ENCODE data around the gene GPR101.

GPR101 gene

DNA sequence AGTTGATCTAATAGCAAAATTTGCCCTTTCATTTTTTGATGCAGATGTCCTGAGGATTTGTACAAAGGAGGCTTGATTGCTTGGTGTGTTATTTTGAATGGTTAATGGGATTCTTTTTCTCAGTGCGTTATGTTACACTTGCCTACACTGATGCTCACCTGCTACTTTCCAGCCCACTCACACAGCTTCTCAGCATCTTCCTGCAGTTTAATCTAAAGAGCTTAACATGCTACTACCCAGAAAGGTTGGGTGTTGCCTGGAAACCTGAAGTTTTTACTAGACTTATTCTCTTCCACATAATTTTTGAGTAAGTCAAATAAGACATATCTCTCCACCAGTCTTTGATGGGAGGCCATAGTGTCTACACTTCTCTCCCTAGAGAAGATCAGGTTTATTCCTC, 9.9 kb upstream of the GPR101 start:
- H3K27ac ChIP-seq = no peak overlapping the region
- TF ChIP-seq CTCF (IDR thresholded peaks at IDR 0.05; ENCODE audit: low read depth, low read length, missing control alignments) = no peak
- no peaks in the 10 kb centered on the region for H3K36me3 ChIP-seq (replicated peaks)
- no peak for DNase-seq
- H3K4me3 ChIP-seq (ENCODE audit: low read depth, low read length) = no peak overlapping the region
- no peaks in the 10 kb centered on the region for H3K27me3 ChIP-seq (replicated peaks)
- in situ Hi-C loops (cut with HindIII; ENCODE audit: low pct_ligation_motif_present, low sequenced_read_pairs) = no loop called here

DNA sequence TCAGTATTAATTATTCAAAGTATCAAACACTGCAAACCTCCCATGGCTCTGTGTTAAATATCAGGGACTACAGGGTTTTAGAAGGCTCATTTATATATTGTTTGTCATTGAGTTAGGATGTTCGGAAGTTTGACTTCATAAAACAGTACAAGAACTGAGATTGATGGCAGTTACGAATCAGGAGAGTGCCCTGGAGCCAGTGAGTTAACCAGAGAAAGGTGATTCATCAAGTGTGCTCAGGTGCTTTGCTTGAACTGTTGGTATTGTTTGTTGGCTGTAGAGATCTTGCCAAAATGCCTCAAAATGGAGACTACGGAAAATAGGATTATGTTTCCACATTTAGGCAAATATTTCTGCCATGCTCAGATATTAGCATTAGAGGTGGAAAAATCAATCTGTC, 7.5 kb upstream of the GPR101 start:
- no peak for DNase-seq
- no peak overlapping the region for H3K27ac ChIP-seq
- no peak overlapping the region for H3K4me3 ChIP-seq (ENCODE audit: low read depth, low read length)
- H3K27me3 ChIP-seq (replicated peaks) = no peaks in the 10 kb centered on the region
- H3K36me3 ChIP-seq (replicated peaks) = no peaks in the 10 kb centered on the region
- TF ChIP-seq CTCF (IDR thresholded peaks at IDR 0.05; ENCODE audit: low read depth, low read length, missing control alignments) = no peak
- in situ Hi-C loops (cut with HindIII; ENCODE audit: low pct_ligation_motif_present, low sequenced_read_pairs) = no loop called here

GRCh38 chrX:137040113-137040794, 6.5 kb upstream of the GPR101 start:
- no peaks in the 10 kb centered on the region for H3K27me3 ChIP-seq (replicated peaks)
- TF ChIP-seq CTCF (IDR thresholded peaks at IDR 0.05; ENCODE audit: low read depth, low read length, missing control alignments) = no peak
- no peak overlapping the region for H3K27ac ChIP-seq
- no peaks in the 10 kb centered on the region for H3K36me3 ChIP-seq (replicated peaks)
- DNase-seq = no peak
- no peak overlapping the region for H3K4me3 ChIP-seq (ENCODE audit: low read depth, low read length)
- in situ Hi-C loops (cut with HindIII; ENCODE audit: low pct_ligation_motif_present, low sequenced_read_pairs) = no loop called here

- Histone ChIP-seq H3K27me3 (replicated peaks) (peaks cover 16% of the 10 kb centered on the region), H3K36me3 (replicated peaks) (no peaks in the 10 kb centered on the region), H3K4me3 (ENCODE audit: low read depth, low read length) (no peak overlapping the region), H3K27ac (no peak overlapping the region)
- in situ Hi-C loops (cut with HindIII; ENCODE audit: low pct_ligation_motif_present, low sequenced_read_pairs) = no loop called here
- no peak for DNase-seq
- TF ChIP-seq CTCF (IDR thresholded peaks at IDR 0.05; ENCODE audit: low read depth, low read length, missing control alignments) = no peak
Observed at GRCh38 chrX:137034508-137034872, 695 bp upstream of the GPR101 start.

GRCh38 chrX:137032841-137033773, 688 bp downstream of the GPR101 start:
- no peak for TF ChIP-seq CTCF (IDR thresholded peaks at IDR 0.05; ENCODE audit: low read depth, low read length, missing control alignments)
- Histone ChIP-seq H3K36me3 (replicated peaks) (no peaks in the 10 kb centered on the region), H3K27me3 (replicated peaks) (peaks cover 16% of the 10 kb centered on the region), H3K4me3 (ENCODE audit: low read depth, low read length) (no peak overlapping the region), H3K27ac (no peak overlapping the region)
- no peak for DNase-seq
- in situ Hi-C loops (cut with HindIII; ENCODE audit: low pct_ligation_motif_present, low sequenced_read_pairs) = no loop called here
